ENCODE data around the gene ALPL. TPM values are rescaled to one million over a fixed set of nuclear protein-coding genes. Genes with fewer than 3 reads are reported as not detected.

Gene ALPL
- total RNA-seq, 1 donor from 2014 or later, result 10.0 TPM

DNA sequence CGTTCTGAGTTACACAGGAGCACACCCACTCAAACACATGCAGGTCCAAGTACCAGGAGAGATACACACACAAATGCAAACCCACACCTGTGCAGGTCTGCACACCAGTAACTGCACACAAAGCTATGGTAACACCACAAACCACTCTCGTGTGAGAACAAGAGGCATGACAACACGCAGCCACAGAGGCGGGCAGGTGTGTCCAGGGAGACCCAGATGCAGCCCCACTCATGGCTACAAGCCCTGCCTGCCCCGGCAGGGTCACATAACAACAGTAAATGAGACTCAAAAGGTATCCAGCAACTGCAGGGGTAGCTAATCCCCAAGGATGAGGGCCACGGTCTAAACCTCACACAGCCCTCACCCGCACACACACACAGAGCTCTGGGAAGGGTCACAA, 111.8 kb downstream of the ALPL start:
- DNase-seq, result no peak
- Mint-ChIP-seq H3K36me3 (ENCODE audit: unreplicated experiment) (no peaks in the 10 kb centered on the region), H3K4me3 (ENCODE audit: unreplicated experiment) (no peak overlapping the region)

DNA sequence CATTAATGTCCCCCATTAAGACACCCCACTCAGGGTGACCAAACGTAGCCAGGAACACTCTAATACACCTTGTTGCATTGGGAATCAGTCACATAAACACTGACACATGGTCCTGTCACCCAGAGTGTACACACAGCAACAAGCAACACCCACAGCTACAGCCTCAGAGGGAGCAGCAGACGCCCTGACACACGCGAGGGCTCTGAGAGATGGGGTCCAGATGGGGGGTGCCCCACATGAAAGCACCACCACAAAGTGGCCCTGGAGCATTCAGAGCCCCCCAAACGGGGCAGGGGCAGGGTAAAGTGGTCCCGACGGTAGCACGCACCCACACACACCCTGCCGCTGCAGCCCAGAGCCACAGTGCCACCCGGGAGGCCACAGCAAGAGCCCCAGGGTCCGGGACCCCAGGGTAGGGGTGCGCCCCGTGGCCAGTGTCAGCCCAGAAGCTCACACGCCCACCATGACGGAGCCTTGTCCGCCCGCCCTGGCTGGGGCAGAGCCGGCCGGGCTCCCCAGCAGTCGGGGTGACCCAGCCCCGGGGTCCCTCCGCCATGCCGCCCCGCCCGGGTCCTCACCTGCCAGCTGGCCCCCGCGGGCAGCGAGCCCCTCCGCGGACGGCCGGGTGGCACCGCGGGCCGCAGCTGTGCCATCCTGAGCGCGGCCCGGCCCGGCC, 112.7 kb downstream of the ALPL start:
- peaks cover 3% of the 10 kb centered on the region for H3K27me3 Mint-ChIP-seq (ENCODE audit: unreplicated experiment)
- peaks cover 10% of the 10 kb centered on the region for H3K4me1 Mint-ChIP-seq (ENCODE audit: low read depth, unreplicated experiment)
- H3K27ac Mint-ChIP-seq (ENCODE audit: unreplicated experiment), result no peak overlapping the region
- H3K4me3 Mint-ChIP-seq (ENCODE audit: unreplicated experiment), result peak overlapping the region; percentile 56
- H3K36me3 Mint-ChIP-seq (ENCODE audit: unreplicated experiment), result no peaks in the 10 kb centered on the region
- DNase-seq, result no peak
- peaks cover 6% of the 10 kb centered on the region for H3K9me3 Mint-ChIP-seq (ENCODE audit: unreplicated experiment)
- TF ChIP-seq, protein P1, sequence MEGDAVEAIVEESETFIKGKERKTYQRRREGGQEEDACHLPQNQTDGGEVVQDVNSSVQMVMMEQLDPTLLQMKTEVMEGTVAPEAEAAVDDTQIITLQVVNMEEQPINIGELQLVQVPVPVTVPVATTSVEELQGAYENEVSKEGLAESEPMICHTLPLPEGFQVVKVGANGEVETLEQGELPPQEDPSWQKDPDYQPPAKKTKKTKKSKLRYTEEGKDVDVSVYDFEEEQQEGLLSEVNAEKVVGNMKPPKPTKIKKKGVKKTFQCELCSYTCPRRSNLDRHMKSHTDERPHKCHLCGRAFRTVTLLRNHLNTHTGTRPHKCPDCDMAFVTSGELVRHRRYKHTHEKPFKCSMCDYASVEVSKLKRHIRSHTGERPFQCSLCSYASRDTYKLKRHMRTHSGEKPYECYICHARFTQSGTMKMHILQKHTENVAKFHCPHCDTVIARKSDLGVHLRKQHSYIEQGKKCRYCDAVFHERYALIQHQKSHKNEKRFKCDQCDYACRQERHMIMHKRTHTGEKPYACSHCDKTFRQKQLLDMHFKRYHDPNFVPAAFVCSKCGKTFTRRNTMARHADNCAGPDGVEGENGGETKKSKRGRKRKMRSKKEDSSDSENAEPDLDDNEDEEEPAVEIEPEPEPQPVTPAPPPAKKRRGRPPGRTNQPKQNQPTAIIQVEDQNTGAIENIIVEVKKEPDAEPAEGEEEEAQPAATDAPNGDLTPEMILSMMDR (IDR thresholded peaks at IDR 0.05; ENCODE audit: partially characterized antibody, unreplicated experiment), result no peak

More for the DNA sequence above, 111.8 kb downstream of the ALPL start:
- TF ChIP-seq, protein P1 (IDR thresholded peaks at IDR 0.05; ENCODE audit: partially characterized antibody, unreplicated experiment), result no peak
- Mint-ChIP-seq H3K9me3 (ENCODE audit: unreplicated experiment) (peaks cover 4% of the 10 kb centered on the region), H3K27ac (ENCODE audit: unreplicated experiment) (no peak overlapping the region), H3K27me3 (ENCODE audit: unreplicated experiment) (peaks cover 5% of the 10 kb centered on the region), H3K4me1 (ENCODE audit: low read depth, unreplicated experiment) (peaks cover 10% of the 10 kb centered on the region)

DNA sequence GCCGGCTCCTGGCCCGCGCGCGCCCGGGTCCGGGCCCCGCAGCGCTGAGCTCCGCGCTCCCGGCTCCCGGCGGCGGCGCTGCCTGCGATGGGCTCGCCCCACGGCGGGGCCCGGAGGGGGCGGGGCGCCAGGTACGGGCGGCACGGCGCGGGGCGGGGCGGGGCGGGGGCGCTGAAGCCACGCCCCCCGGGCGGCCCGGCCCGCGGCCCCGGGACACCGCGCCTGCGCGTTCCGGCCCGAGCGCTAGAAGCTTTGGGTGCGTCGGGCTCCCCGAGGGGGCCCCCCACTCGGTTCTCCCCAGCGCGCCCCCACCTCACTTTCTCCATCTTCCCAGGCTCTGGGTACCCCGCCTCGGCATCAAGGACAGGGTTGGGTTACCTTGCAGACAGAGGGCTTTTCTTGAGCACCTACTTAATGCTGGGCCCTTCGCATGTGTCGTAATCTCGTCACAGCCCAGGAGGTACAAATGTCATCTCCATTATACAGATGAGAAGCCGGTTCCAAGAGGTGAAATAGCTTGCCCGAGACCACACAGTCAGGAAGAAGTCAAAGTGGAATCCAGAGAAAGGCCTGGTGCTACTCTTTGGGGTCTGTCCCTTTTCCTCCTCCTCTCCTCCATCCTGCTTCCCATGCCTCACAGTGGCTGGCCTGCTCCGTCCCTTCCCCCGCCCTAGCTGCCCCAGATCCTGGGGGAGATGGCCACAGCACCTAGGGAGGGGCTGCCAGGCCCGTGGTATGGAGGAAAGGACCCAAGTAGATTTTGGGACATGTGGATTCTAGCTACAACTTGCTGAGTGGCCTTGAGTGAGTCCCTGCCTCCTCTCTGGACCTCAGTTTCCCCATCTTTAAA, 113.5 kb downstream of the ALPL start:
- Mint-ChIP-seq H3K36me3 (ENCODE audit: unreplicated experiment) (no peaks in the 10 kb centered on the region), H3K27me3 (ENCODE audit: unreplicated experiment) (peaks cover 3% of the 10 kb centered on the region), H3K4me3 (ENCODE audit: unreplicated experiment) (peak overlapping the region; percentile 77), H3K9me3 (ENCODE audit: unreplicated experiment) (peaks cover 6% of the 10 kb centered on the region), H3K27ac (ENCODE audit: unreplicated experiment) (no peak overlapping the region), H3K4me1 (ENCODE audit: low read depth, unreplicated experiment) (peaks cover 10% of the 10 kb centered on the region)
- no peak for DNase-seq
- TF ChIP-seq, protein P1 (IDR thresholded peaks at IDR 0.05; ENCODE audit: partially characterized antibody, unreplicated experiment), result no peak

DNA sequence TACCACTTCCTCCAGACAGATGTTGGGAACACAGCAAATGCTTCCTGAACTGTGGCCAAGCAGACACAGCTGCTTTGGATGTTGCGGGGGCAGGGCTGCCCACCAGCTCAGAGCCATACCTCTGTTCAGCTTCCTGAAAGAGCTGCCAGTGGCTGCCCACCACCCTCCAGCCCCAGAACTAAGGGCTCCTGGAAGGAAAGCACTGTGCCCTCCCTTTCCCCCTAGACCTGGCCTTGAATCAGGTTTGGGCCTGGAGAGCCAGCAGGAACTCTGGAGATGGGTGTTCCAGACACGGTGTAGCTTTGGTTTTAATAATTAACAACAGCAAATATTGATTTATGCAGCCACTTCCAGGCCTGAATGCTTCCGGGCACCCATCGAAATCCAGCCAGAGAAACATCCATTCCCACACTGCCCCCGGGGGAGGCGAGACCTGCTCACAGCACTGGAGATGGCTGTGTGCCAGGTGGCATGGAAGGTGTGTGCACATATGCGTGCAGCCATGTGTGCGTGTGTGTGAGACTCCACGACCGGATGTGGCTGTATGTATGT, 114.3 kb downstream of the ALPL start:
- no peaks in the 10 kb centered on the region for H3K36me3 Mint-ChIP-seq (ENCODE audit: unreplicated experiment)
- TF ChIP-seq, protein P1 (IDR thresholded peaks at IDR 0.05; ENCODE audit: partially characterized antibody, unreplicated experiment), result no peak
- H3K27ac Mint-ChIP-seq (ENCODE audit: unreplicated experiment), result no peak overlapping the region
- DNase-seq, result no peak
- H3K9me3 Mint-ChIP-seq (ENCODE audit: unreplicated experiment), result peaks cover 4% of the 10 kb centered on the region
- peaks cover 8% of the 10 kb centered on the region for H3K4me1 Mint-ChIP-seq (ENCODE audit: low read depth, unreplicated experiment)
- peaks cover 3% of the 10 kb centered on the region for H3K27me3 Mint-ChIP-seq (ENCODE audit: unreplicated experiment)
- H3K4me3 Mint-ChIP-seq (ENCODE audit: unreplicated experiment), result no peak overlapping the region
